Progenitor cell of endocrine pancreas (in vitro differentiated cells): ENCODE measurements around the gene IRX5. TPM values are rescaled to one million over a fixed set of nuclear protein-coding genes. Genes with fewer than 3 reads are reported as not detected.

Source experiments
- DNase-seq: peaks from one replicate; pipeline ENCODE4 v3.0.0; 2021; ENCODE audit warnings: low spot score; ENCODE audit not compliant: unreplicated experiment
- H3K27ac Mint-ChIP-seq: 2 replicates; pipeline ENCODE4 v1.8.0; 2021; ENCODE audit warnings: mild to moderate bottlenecking, moderate library complexity, mixed read lengths
- H3K27me3 Mint-ChIP-seq: 2 replicates; pipeline ENCODE4 v1.8.0; 2021; ENCODE audit warnings: mixed read lengths
- H3K36me3 Mint-ChIP-seq: 2 replicates; pipeline ENCODE4 v1.8.0; 2022; ENCODE audit warnings: mixed read lengths; ENCODE audit not compliant: insufficient read depth
- H3K4me1 Mint-ChIP-seq: 2 replicates; pipeline ENCODE4 v1.8.0; 2021; ENCODE audit warnings: low read depth, mixed read lengths
- H3K4me3 Mint-ChIP-seq: 2 replicates; pipeline ENCODE4 v1.8.0; 2021; ENCODE audit warnings: low read depth, mild to moderate bottlenecking, moderate library complexity, mixed read lengths
- H3K9me3 Mint-ChIP-seq: 2 replicates; pipeline ENCODE4 v1.8.0; 2021; ENCODE audit warnings: low read depth, mixed read lengths
- total RNA-seq: library from RNA; stranded (reverse); gene quantifications from 2 replicates; pipeline ENCODE4 v1.2.1, GENCODE V29; 2021
- TF ChIP-seq, protein P1 (sequence below): fragments of 200-600 bp; sonication (generic); IDR thresholded peaks from one replicate; pipeline ENCODE4 v1.5.0; 2021; ENCODE audit warnings: antibody characterized with exemption, mild to moderate bottlenecking; ENCODE audit not compliant: unreplicated experiment

IRX5 gene
- total RNA-seq, 1 donor from 2014 or later: 1.2 TPM

DNA sequence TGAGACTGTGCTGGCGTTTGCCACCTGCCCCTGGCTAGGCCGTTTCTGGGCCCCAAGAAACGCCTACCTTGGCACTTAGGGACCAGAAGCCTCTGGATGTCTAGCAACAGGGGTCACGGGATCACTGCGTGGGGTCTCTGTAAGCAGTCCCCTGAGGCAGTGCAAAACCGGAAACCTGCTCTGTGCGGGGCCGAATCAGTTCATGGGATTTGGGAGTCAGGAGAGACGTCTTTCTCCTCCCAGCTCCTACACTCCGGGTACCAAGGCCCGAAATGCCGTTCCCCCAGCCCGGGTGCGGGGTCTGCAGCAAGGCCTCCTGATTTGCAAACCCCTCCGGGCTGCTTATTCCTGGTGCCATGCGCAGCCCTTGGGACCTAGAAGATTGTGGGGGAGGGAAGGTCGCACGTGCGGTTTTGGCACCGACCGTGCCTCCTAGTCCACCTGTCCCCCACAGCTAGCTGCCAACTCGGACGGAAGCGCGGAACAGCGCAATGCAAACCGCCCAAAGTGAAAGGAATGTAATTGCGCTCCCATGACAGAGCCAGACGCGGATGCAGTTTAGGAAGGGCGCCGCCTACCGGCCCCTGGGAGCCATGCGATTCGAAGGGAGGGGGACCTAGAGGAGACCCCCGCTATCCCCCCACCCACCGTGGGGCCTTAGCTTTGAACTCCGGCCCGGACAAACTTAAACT lies 6.5 kb downstream of the IRX5 start:
- Mint-ChIP-seq H3K9me3 (no peaks in the 10 kb centered on the region), H3K4me1 (peaks cover 10% of the 10 kb centered on the region), H3K36me3 (no peaks in the 10 kb centered on the region), H3K27ac (no peak overlapping the region), H3K4me3 (peak overlapping the region; percentile 42), H3K27me3 (peaks cover 91% of the 10 kb centered on the region)
- TF ChIP-seq, protein P1, sequence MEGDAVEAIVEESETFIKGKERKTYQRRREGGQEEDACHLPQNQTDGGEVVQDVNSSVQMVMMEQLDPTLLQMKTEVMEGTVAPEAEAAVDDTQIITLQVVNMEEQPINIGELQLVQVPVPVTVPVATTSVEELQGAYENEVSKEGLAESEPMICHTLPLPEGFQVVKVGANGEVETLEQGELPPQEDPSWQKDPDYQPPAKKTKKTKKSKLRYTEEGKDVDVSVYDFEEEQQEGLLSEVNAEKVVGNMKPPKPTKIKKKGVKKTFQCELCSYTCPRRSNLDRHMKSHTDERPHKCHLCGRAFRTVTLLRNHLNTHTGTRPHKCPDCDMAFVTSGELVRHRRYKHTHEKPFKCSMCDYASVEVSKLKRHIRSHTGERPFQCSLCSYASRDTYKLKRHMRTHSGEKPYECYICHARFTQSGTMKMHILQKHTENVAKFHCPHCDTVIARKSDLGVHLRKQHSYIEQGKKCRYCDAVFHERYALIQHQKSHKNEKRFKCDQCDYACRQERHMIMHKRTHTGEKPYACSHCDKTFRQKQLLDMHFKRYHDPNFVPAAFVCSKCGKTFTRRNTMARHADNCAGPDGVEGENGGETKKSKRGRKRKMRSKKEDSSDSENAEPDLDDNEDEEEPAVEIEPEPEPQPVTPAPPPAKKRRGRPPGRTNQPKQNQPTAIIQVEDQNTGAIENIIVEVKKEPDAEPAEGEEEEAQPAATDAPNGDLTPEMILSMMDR: peak; percentile 90
- peak; percentile 56 for DNase-seq

DNA sequence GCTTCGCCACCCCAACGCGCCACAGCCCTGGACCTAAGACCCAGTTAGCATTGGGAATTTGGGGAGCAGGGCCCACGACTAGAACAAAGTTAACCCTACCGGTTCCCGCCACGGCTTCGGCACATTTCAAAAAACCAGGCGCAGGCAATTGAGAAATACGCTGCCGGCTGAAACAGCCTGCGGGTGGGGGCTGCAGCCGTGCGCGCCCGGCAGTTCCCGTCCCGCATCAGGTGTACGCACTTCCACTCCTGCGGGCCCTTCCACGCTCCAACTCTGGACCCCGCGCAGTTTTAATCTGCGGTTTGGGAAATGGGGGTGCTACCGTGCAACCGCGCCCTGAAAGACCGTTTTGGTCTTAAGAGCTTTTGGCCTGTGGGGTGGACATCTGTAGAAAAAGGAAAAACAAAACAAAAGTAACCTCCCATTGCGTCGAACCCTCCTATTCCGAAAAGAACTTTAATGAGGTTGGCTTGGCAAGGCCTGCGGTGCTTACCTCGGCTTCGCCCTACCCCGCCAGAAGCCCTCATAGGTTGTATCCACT lies 7.1 kb downstream of the IRX5 start:
- H3K4me1 Mint-ChIP-seq: peaks cover 7% of the 10 kb centered on the region
- H3K27ac Mint-ChIP-seq: no peak overlapping the region

DNA sequence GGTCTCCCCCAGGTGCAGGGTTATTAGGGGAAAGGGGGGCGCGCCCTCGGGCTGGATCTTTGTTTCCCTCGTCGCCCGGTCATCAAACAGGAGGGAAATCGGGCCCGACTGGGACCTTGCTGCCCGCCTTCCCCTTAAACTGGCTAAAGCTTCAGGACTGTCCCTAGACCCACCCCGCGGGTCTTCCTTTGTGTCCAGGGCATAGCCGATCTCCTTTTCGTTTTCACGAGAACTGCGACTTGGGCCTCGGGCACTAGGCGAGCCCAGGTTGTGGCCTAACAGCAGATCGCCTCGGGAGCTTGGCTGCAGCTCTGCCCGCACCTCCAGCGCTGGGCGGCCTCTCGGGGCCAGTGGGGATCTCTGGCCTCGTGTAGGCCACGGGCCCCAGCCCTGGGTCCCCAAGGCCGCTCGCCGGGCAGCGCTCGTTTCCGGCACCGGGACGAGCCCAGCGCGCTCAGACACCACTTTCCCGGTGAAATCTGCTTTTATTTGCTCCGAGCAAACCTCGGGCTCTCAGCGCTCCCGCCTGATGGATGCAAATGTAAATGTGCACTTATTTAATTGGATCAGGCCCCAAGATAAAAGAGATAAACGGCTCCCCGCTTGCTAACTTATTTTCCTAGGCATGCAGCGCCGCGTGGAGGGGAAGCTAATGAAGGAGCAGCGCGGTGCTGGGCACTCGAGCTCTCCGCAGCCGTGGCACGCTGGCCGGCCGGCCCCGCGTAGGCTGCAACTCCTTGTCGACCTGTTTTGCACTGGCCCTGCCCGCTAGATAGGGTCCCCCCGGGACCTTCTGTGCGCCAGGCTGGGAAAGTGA lies 7.8 kb downstream of the IRX5 start:
- TF ChIP-seq, protein P1: no peak
- no peak for DNase-seq
- Mint-ChIP-seq H3K4me3 (no peak overlapping the region), H3K36me3 (no peaks in the 10 kb centered on the region), H3K27ac (peak overlapping the region; percentile 65), H3K9me3 (no peaks in the 10 kb centered on the region), H3K27me3 (peaks cover 98% of the 10 kb centered on the region), H3K4me1 (peaks cover 7% of the 10 kb centered on the region)

More for the DNA sequence above, 7.1 kb downstream of the IRX5 start:
- TF ChIP-seq, protein P1: peak; percentile 4
- Mint-ChIP-seq H3K27me3 (peaks cover 92% of the 10 kb centered on the region), H3K36me3 (no peaks in the 10 kb centered on the region), H3K9me3 (no peaks in the 10 kb centered on the region), H3K4me3 (peak overlapping the region; percentile 9)
- no peak for DNase-seq

DNA sequence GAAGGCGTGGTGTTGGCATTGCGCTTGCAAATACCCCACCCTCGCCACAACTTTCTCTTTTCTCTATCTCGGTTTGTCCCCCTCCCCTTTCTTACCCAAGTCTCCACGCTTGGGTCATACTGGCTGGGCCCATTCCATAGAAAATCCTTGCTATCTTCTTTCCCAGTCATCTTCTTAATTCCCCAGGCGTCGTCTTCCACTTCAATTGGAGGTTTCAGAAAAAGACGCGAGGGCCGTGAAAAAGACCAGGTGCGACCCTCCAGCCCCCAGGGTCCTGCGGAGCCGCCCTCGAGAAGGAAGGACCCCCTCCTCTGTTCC lies 8.3 kb downstream of the IRX5 start:
- Mint-ChIP-seq H3K4me1 (peaks cover 7% of the 10 kb centered on the region), H3K36me3 (no peaks in the 10 kb centered on the region), H3K4me3 (no peak overlapping the region), H3K27ac (peak overlapping the region; percentile 65), H3K9me3 (no peaks in the 10 kb centered on the region), H3K27me3 (peaks cover 99% of the 10 kb centered on the region)
- DNase-seq: no peak
- TF ChIP-seq, protein P1: no peak

DNA sequence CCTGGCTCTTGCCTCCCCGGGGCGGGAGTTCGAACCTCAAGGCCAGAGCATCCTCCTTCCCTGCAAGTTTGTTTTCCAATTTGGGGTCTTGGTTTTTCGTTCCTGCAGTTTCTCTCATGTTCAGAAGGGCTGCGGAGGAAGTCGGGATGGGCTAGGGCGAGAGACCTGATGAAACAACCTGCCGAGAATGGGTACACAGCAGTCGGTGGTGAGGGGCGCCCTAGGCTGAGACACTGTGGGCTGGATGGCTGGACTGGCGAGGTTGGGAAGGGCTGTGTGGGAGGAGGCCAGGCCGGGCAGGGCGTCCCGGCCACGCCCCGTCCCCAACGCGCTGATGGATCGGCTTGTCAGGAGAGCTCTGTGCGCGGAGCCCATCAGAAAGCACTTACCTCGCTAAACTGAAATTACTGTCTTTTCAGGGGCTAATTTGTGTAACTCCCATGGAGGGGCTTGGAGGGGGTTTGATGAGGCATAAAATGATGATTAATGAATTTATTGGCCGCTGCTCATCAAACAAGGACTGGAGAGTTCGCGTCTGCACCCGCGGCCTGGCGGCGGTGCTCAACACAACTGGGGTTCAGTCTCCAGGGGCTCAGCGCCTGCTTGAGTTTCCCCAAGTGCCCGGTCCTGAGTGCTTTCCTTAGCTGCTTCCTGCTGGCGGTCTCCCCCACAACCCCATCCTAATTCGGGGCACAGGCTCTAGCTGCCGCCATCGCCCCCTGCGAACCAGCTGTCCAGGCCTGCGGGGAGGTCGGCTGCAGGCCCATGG lies 9.0 kb downstream of the IRX5 start:
- no peak for DNase-seq
- TF ChIP-seq, protein P1: no peak
- peak overlapping the region; percentile 32 for H3K27ac Mint-ChIP-seq
- no peaks in the 10 kb centered on the region for H3K36me3 Mint-ChIP-seq
- peaks cover 100% of the 10 kb centered on the region for H3K27me3 Mint-ChIP-seq
- peaks cover 7% of the 10 kb centered on the region for H3K4me1 Mint-ChIP-seq
- no peak overlapping the region for H3K4me3 Mint-ChIP-seq
- no peaks in the 10 kb centered on the region for H3K9me3 Mint-ChIP-seq
